ENCODE measurements around the gene MAST3. TPM values are rescaled to one million over a fixed set of nuclear protein-coding genes. Genes with fewer than 3 reads are reported as not detected.

Gene MAST3
- total and polyA plus RNA-seq, 2 donors (not counting 1 experiment from before 2014, with no cell fraction given): 43.5 to 85.5 TPM

DNA sequence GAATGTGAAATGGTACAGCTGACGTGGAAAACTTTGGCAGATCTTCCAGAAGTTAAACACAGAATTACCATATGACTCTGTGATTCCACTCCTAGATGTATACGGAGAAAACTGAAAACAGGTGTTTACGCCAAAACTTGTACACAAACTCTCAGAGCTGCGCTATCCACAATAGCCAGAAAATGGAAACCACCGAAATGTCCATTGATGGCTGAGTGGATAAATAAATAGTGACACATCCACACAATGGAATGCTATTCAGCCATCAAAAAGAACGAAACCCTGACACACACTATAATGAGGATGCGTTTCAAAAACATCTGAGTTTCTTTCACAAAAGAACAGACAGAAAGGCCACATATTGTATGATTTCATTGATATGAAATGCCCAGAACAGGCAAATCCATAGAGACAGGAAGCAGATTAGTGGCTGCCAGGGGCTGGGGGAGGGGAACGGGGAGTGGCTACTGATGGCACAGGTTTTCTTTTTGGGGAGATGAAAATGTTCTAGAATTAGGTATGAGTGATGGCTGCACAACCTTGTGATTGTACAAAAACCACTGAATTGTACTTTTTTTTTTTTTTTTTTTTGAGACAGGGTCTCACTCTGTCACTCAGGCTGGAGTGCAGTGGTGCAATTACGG lies 43.9 kb upstream of the MAST3 start:
- ChIA-PET CTCF (interaction anchor here (0.6 to 1.6 kb wide), 2 partner anchors 47 to 249 kb away, joined by 3 to 8 read pairs; partner anchors contain the start of gene ARRDC2), POLR2A (interaction anchor here (0.7 to 1.2 kb wide), 4 partner anchors 12 to 46 kb away, joined by 5 to 9 read pairs (median 8); partner anchors contain the start of gene ARRDC2)
- Histone ChIP-seq H3K4me2 (replicated peaks; ENCODE audit: low read depth, low read length, poor library complexity, severe bottlenecking) (no peak overlapping the region), H3K27ac (ENCODE audit: low read length in 2 of 2) (no peak overlapping the region), H4K20me1 (ENCODE audit: control insufficient read depth, insufficient read depth, low read length, poor library complexity, severe bottlenecking) (no peaks in the 10 kb centered on the region), H3K79me2 (ENCODE audit: control insufficient read depth, insufficient read depth, low read length) (no peaks in the 10 kb centered on the region), H3K36me3 (replicated peaks in 1 of 2; ENCODE audit: control extremely low read depth in 1 of 2, control insufficient read depth in 1 of 2, extremely low read depth in 1 of 2, insufficient read depth in 2 of 2, low read length in 1 of 2) (no peaks in the 10 kb centered on the region), H3K27me3 (replicated peaks in 1 of 4; ENCODE audit: control extremely low read depth in 1 of 4, control insufficient read depth in 3 of 4, insufficient read depth in 4 of 4, low read length in 3 of 4) (no peaks in the 10 kb centered on the region), H2AFZ (ENCODE audit: insufficient read depth, low read depth, low read length, poor library complexity, severe bottlenecking) (no peak overlapping the region), H3K4me1 (ENCODE audit: control insufficient read depth in 2 of 2, insufficient read depth in 2 of 2, low read length in 2 of 2) (peaks cover 10 to 13% of the 10 kb centered on the region in 2 donors), H3K4me3 (ENCODE audit: control extremely low read depth in 1 of 5, extremely low read depth in 1 of 5, insufficient read depth in 1 of 5, low read depth in 2 of 5, low read length in 4 of 5) (no peak overlapping the region), H3K9me3 (ENCODE audit: control extremely low read depth in 1 of 3, control insufficient read depth in 2 of 3, insufficient read depth in 1 of 3, low read length in 2 of 3) (peaks cover 0 to 7% (median 0%) of the 10 kb centered on the region in 3 donors), H3K9ac (ENCODE audit: low read length) (no peak overlapping the region)
- Mint-ChIP-seq H3K9me3 (ENCODE audit: insufficient read depth) (no peaks in the 10 kb centered on the region), H3K27me3 (no peaks in the 10 kb centered on the region), H3K27ac (peak overlapping the region; percentile 76), H3K4me1 (peaks cover 24% of the 10 kb centered on the region), H3K4me3 (no peak overlapping the region)
- ATAC-seq (ENCODE audit: low read depth): no peak
- intact Hi-C loops (cut with micrococcal nuclease): no loop called here
- 64% methylated on average over 3 of the region's 9 CpGs for WGBS (ENCODE audit: insufficient coverage)
- no peak for DNase-seq
- TF ChIP-seq, protein P1, sequence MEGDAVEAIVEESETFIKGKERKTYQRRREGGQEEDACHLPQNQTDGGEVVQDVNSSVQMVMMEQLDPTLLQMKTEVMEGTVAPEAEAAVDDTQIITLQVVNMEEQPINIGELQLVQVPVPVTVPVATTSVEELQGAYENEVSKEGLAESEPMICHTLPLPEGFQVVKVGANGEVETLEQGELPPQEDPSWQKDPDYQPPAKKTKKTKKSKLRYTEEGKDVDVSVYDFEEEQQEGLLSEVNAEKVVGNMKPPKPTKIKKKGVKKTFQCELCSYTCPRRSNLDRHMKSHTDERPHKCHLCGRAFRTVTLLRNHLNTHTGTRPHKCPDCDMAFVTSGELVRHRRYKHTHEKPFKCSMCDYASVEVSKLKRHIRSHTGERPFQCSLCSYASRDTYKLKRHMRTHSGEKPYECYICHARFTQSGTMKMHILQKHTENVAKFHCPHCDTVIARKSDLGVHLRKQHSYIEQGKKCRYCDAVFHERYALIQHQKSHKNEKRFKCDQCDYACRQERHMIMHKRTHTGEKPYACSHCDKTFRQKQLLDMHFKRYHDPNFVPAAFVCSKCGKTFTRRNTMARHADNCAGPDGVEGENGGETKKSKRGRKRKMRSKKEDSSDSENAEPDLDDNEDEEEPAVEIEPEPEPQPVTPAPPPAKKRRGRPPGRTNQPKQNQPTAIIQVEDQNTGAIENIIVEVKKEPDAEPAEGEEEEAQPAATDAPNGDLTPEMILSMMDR (IDR thresholded peaks at IDR 0.05): no peak
- no peak for TF ChIP-seq EZH2 (IDR thresholded peaks at IDR 0.05; ENCODE audit: borderline replicate concordance, insufficient read depth, low read depth, low read length, poor library complexity, severe bottlenecking)

DNA sequence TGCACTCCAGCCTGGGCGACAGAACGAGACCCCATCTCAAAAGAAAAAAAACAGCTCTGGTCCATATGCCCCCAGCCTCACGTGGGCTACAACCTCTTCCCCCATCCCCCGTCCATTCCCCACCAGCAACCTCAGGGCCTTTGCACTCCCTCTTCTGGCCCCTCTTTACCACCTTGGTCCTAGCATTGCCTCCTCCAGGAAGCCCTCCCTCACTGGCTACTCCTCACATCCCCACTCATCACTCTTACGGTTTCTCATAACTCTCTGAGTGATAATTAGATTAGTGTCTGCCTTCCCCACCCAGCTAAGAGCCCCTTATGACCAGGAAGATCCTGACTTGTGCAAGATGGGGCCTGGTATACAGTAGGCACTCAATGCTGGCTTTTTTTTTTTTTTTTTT lies 41.6 kb upstream of the MAST3 start:
- Histone ChIP-seq H3K4me3 (ENCODE audit: control extremely low read depth in 1 of 5, extremely low read depth in 1 of 5, insufficient read depth in 1 of 5, low read depth in 2 of 5, low read length in 4 of 5) (no peak overlapping the region), H2AFZ (ENCODE audit: insufficient read depth, low read depth, low read length, poor library complexity, severe bottlenecking) (no peak overlapping the region), H3K27ac (ENCODE audit: low read length in 2 of 2) (no peak overlapping the region), H3K4me2 (replicated peaks; ENCODE audit: low read depth, low read length, poor library complexity, severe bottlenecking) (no peak overlapping the region), H3K9me3 (ENCODE audit: control extremely low read depth in 1 of 3, control insufficient read depth in 2 of 3, insufficient read depth in 1 of 3, low read length in 2 of 3) (peaks cover 0 to 7% (median 0%) of the 10 kb centered on the region in 3 donors), H4K20me1 (ENCODE audit: control insufficient read depth, insufficient read depth, low read length, poor library complexity, severe bottlenecking) (no peaks in the 10 kb centered on the region), H3K9ac (ENCODE audit: low read length) (no peak overlapping the region), H3K4me1 (ENCODE audit: control insufficient read depth in 2 of 2, insufficient read depth in 2 of 2, low read length in 2 of 2) (peaks cover 11 to 13% of the 10 kb centered on the region in 2 donors), H3K36me3 (replicated peaks in 1 of 2; ENCODE audit: control extremely low read depth in 1 of 2, control insufficient read depth in 1 of 2, extremely low read depth in 1 of 2, insufficient read depth in 2 of 2, low read length in 1 of 2) (peaks cover 0 to 4% of the 10 kb centered on the region in 2 experiments), H3K27me3 (replicated peaks in 1 of 4; ENCODE audit: control extremely low read depth in 1 of 4, control insufficient read depth in 3 of 4, insufficient read depth in 4 of 4, low read length in 3 of 4) (no peaks in the 10 kb centered on the region), H3K79me2 (ENCODE audit: control insufficient read depth, insufficient read depth, low read length) (no peaks in the 10 kb centered on the region)
- POLR2A ChIA-PET: interaction anchor here (0.6 to 4.2 kb wide), 13 partner anchors 11 to 267 kb away, joined by 3 to 41 read pairs (median 5); partner anchors contain the start of genes ARRDC2 and LSM4
- WGBS (ENCODE audit: insufficient coverage): 96% methylated on average over 4 of the region's 5 CpGs
- DNase-seq (no peak), ATAC-seq (ENCODE audit: low read depth) (no peak)
- H3K4me3 Mint-ChIP-seq: no peak overlapping the region
- intact Hi-C loops (cut with micrococcal nuclease): loop anchor here (5.0 kb wide), 1 partner anchor 51 kb away; no protein-coding TSS in a partner anchor
- peak overlapping the region; percentile 16 for H3K27ac Mint-ChIP-seq
- CTCF ChIA-PET: interaction anchor here (1.5 to 12.1 kb wide), 7 partner anchors 11 to 197 kb away, joined by 4 to 345 read pairs (median 10); partner anchors contain the start of genes ARRDC2 and RPL18A
- no peaks in the 10 kb centered on the region for H3K9me3 Mint-ChIP-seq (ENCODE audit: insufficient read depth)
- TF ChIP-seq, protein P1 (IDR thresholded peaks at IDR 0.05): no peak
- TF ChIP-seq EZH2 (IDR thresholded peaks at IDR 0.05; ENCODE audit: borderline replicate concordance, insufficient read depth, low read depth, low read length, poor library complexity, severe bottlenecking): no peak
- H3K4me1 Mint-ChIP-seq: peaks cover 20% of the 10 kb centered on the region
- H3K27me3 Mint-ChIP-seq: no peaks in the 10 kb centered on the region
